K562 (cell line): ENCODE data around the gene SLC19A2. TPM values are rescaled to one million over a fixed set of nuclear protein-coding genes. Genes with fewer than 3 reads are reported as not detected.

Experiments
- CBFB ChIP-seq: sonication (generic); formaldehyde crosslinking; IDR thresholded peaks from 2 replicates; pipeline ENCODE4 v1.4.0; 2020; ENCODE audit warnings: mild to moderate bottlenecking, missing genetic modification reagents
- CBX3 ChIP-seq, 2 experiments: IDR thresholded peaks; 1 replicate in 1 of 2; 2 replicates in 1 of 2; pipeline ENCODE4 v1.6.1; 2012; ENCODE audit warnings: inconsistent platforms in 2 of 2, low read length in 2 of 2, borderline replicate concordance in 1 of 2, control low read depth in 1 of 2
- CEBPG ChIP-seq, 3 experiments: fragments of 200-800 bp in 1 of 3; sonication (Bioruptor generic) in 1 of 3; sonication (generic) in 1 of 3; formaldehyde crosslinking in 1 of 3; IDR thresholded peaks in 2 of 3; conservative IDR thresholded peaks in 1 of 3; 2 replicates each; pipeline versions ENCODE4 v1.6.1 to v1.8.0; 2016 to 2022; ENCODE audit warnings: missing compliant biosample characterization in 2 of 3, missing genetic modification characterization in 2 of 3, mild to moderate bottlenecking in 1 of 3, missing genetic modification reagents in 1 of 3
- CREB1 ChIP-seq, 2 experiments: sonication (generic) in 1 of 2; formaldehyde crosslinking in 1 of 2; IDR thresholded peaks; 2 replicates each; pipeline versions ENCODE4 v1.6.1 to v1.8.0; 2012 to 2022; ENCODE audit warnings: inconsistent platforms in 1 of 2, mild to moderate bottlenecking in 1 of 2, missing genetic modification reagents in 1 of 2, moderate library complexity in 1 of 2
- GMEB1 ChIP-seq: fragments of 250-450 bp; sonication (Bioruptor Pico); IDR thresholded peaks from 2 replicates; pipeline ENCODE4 v1.4.0; 2020; ENCODE audit warnings: mild to moderate bottlenecking
- GTF2A2 ChIP-seq: IDR thresholded peaks from 2 replicates; pipeline ENCODE4 v1.6.1; 2016; ENCODE audit warnings: mild to moderate bottlenecking, missing genetic modification characterization, missing compliant biosample characterization
- HDAC1 ChIP-seq, 2 experiments: fragments of 450-650 bp; IDR thresholded peaks; 2 replicates each; pipeline ENCODE4 v1.6.1; 2016 to 2017; ENCODE audit warnings: inconsistent platforms in 1 of 2, mild to moderate bottlenecking in 1 of 2, moderate library complexity in 1 of 2
- HNRNPLL ChIP-seq: fragments of 200-400 bp; formaldehyde crosslinking; IDR thresholded peaks from 2 replicates; pipeline ENCODE4 v1.6.1; 2017; ENCODE audit warnings: low read length, low read depth, mild to moderate bottlenecking; ENCODE audit not compliant: poor library complexity, severe bottlenecking
- HSF4 ChIP-seq: fragments of 250-450 bp; sonication (Bioruptor Pico); IDR thresholded peaks from 2 replicates; pipeline ENCODE4 v2.1.2; 2022; ENCODE audit warnings: mild to moderate bottlenecking, moderate library complexity, borderline replicate concordance
- MEIS2 ChIP-seq: fragments of 450-650 bp; IDR thresholded peaks from 2 replicates; pipeline ENCODE4 v1.6.1; 2014; ENCODE audit warnings: mild to moderate bottlenecking; ENCODE audit not compliant: partially characterized antibody
- MXD1 ChIP-seq: fragments of 250-450 bp; sonication (Bioruptor Pico); IDR thresholded peaks from 2 replicates; pipeline ENCODE4 v1.8.0; 2021; ENCODE audit warnings: borderline replicate concordance, mild to moderate bottlenecking, moderate library complexity; ENCODE audit not compliant: poor library complexity, severe bottlenecking
- NR1H2 ChIP-seq: sonication (generic); formaldehyde crosslinking; IDR thresholded peaks from 2 replicates; pipeline ENCODE4 v1.4.0; 2020; ENCODE audit warnings: mild to moderate bottlenecking, missing genetic modification reagents
- TAF7 ChIP-seq: fragments of 450-650 bp; IDR thresholded peaks from 2 replicates; pipeline ENCODE4 v1.6.1; 2016; ENCODE audit warnings: missing genetic modification characterization, missing compliant biosample characterization
- TGIF2 ChIP-seq: sonication (generic); formaldehyde crosslinking; IDR thresholded peaks from 2 replicates; pipeline ENCODE4 v1.8.1; 2022; ENCODE audit warnings: mild to moderate bottlenecking, missing genetic modification reagents, moderate library complexity
- ZNF134 ChIP-seq: fragments of 250-450 bp; sonication (Bioruptor Pico); conservative IDR thresholded peaks from 2 replicates; pipeline ENCODE4 v1.4.0; 2020
- ZNF143 ChIP-seq: sonication (generic); formaldehyde crosslinking; IDR thresholded peaks from 2 replicates; pipeline ENCODE4 v1.9.0; 2022; ENCODE audit warnings: mild to moderate bottlenecking, missing genetic modification reagents
- ZNF174 ChIP-seq: fragments of 250-450 bp; sonication (Bioruptor Pico); IDR thresholded peaks from 2 replicates; pipeline ENCODE4 v1.4.0; 2020; ENCODE audit warnings: mild to moderate bottlenecking
- ZNF766 ChIP-seq: fragments of 200-800 bp; sonication (Bioruptor generic); conservative IDR thresholded peaks from 2 replicates; pipeline ENCODE4 v1.6.1; 2016; ENCODE audit warnings: missing genetic modification characterization, missing compliant biosample characterization
- ZSCAN29 ChIP-seq: fragments of 450-650 bp; IDR thresholded peaks from 2 replicates; pipeline ENCODE4 v1.6.1; 2017
- polyA plus RNA-seq, 8 experiments: library from polyadenylated mRNA; depleted of rRNA in 4 of 8; stranded (reverse) in 5 of 8; unstranded in 3 of 8; fragments of >200 nt; fragmentation: Nextera tagmentation in 2 of 8; fragmentation: Illumina TruSeq in 1 of 8; extraction: Ambion mirVana in 2 of 8; extraction: Trizol in 1 of 8; gene quantifications; 2 replicates each; pipeline versions ENCODE4 v1.2.1 to v1.2.3, GENCODE V29; 2011 to 2014; ENCODE audit warnings: inconsistent platforms in 1 of 8, missing spikeins in 1 of 8
- total RNA-seq, 7 experiments: library from RNA; depleted of rRNA in 6 of 7; stranded (reverse); fragments of >200 nt in 6 of 7; fragmentation: Illumina TruSeq in 2 of 7; extraction: Trizol in 2 of 7; gene quantifications; 2 replicates each; pipeline versions ENCODE4 v1.2.1 to v1.2.3, GENCODE V29; 2011 to 2021; ENCODE audit warnings: low replicate concordance in 1 of 7
- TF ChIP-seq, protein P1 (sequence below): fragments of 200-400 bp; formaldehyde crosslinking; IDR thresholded peaks from 2 replicates; pipeline ENCODE4 v1.6.1; 2017; ENCODE audit warnings: mild to moderate bottlenecking, low read depth, low read length, moderate library complexity
- TF ChIP-seq, protein P2 (sequence below): fragments of 250-450 bp; sonication (Bioruptor Pico); IDR thresholded peaks from 2 replicates; pipeline ENCODE4 v1.8.0; 2021; ENCODE audit warnings: mild to moderate bottlenecking, moderate library complexity

SLC19A2 gene
- total and polyA plus RNA-seq, 9 of the 15 experiments (the other 6 are each of a cell fraction or from before 2014, with no cell fraction given), result 7.4 to 42.8 (median 19.2) TPM

DNA sequence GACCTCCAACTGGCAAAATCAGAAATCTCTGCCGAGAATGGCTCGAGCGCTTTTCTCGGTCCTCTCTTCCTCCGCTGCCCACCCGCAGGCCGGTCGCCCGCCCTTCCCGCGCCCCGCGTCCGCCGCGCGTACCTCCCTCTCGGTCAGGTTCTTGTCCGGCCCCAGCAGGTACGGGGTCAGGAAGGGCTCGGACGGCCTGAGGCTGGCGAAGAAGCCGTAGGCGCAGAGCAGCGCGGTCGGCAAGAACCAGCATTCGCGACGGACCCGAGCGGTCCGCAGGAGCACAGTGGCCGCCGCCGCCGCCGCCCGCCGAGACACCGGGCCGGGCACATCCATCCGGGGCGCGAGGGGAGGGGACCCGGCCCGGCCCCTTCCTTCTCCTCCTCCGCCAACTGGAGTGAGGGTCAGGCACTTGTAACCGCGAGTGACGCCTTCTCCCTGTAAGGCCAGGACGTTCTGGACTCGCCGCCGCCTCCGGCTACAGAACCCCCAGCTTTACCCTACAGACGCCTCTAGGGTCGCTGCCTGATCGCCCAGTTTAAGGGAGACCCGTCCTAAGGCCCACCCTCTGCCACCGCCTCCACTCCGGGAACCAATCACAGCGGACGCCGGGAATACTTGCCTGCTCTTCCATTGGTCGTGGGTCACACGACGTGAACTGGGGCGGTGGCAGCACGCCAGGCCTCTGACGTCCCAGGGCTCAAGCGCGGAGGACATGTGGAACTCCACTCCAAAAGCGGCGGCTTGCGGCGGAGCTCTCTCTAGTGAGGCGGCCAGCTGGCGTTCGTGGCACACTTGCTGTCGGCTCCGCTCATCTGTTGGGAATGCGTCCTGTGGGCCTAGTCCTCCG lies at the start of gene SLC19A2 (continued):
- TF ChIP-seq TGIF2 (CRISPR knock-in tag) (0 out of 2 replicates have a peak, but pooled peaks have one; percentile 71), HDAC1 (IDR thresholded peaks at IDR 0.05) (peak in 1 of 2 experiments; percentile 89; a peak in 2 of 4 replicates), NR1H2 (CRISPR knock-in tag) (no peak), MXD1 (no peak), HNRNPLL (peak; percentile 85), CEBPG (CRISPR knock-in tag; IDR thresholded peaks at IDR 0.05) (peak; percentile 55), CEBPG (tag; conservative IDR thresholded peaks at IDR 0.05 in 1 of 2, IDR thresholded peaks at IDR 0.05 in 1 of 2) (no peak), ZNF134 (no peak), ZNF143 (CRISPR knock-in tag) (0 out of 2 replicates have a peak, but pooled peaks have one; percentile 32), ZSCAN29 (0 out of 2 replicates have a peak, but pooled peaks have one; percentile 31), GTF2A2 (tag) (peak; percentile 65; the same call in 1 of the 2 replicates), ZNF174 (CRISPR knock-in tag) (no peak), HSF4 (CRISPR knock-in tag) (no peak), CBFB (CRISPR knock-in tag) (no peak), ZNF766 (CRISPR knock-in tag) (no peak; the same call in 1 of the 2 replicates), GMEB1 (peak; percentile 73), CREB1 (IDR thresholded peaks at IDR 0.05) (peak; percentile 85), CREB1 (CRISPR knock-in tag; IDR thresholded peaks at IDR 0.05) (peak; percentile 89), CBX3 (IDR thresholded peaks at IDR 0.05; ENCODE audit: borderline replicate concordance in 1 of 2, low read length in 2 of 2) (no peak), MEIS2 (peak; percentile 64), TAF7 (tag) (peak; percentile 62; the same call in 1 of the 2 replicates)
- TF ChIP-seq, protein P1, sequence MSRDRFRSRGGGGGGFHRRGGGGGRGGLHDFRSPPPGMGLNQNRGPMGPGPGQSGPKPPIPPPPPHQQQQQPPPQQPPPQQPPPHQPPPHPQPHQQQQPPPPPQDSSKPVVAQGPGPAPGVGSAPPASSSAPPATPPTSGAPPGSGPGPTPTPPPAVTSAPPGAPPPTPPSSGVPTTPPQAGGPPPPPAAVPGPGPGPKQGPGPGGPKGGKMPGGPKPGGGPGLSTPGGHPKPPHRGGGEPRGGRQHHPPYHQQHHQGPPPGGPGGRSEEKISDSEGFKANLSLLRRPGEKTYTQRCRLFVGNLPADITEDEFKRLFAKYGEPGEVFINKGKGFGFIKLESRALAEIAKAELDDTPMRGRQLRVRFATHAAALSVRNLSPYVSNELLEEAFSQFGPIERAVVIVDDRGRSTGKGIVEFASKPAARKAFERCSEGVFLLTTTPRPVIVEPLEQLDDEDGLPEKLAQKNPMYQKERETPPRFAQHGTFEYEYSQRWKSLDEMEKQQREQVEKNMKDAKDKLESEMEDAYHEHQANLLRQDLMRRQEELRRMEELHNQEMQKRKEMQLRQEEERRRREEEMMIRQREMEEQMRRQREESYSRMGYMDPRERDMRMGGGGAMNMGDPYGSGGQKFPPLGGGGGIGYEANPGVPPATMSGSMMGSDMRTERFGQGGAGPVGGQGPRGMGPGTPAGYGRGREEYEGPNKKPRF, result no peak
- TF ChIP-seq, protein P2, sequence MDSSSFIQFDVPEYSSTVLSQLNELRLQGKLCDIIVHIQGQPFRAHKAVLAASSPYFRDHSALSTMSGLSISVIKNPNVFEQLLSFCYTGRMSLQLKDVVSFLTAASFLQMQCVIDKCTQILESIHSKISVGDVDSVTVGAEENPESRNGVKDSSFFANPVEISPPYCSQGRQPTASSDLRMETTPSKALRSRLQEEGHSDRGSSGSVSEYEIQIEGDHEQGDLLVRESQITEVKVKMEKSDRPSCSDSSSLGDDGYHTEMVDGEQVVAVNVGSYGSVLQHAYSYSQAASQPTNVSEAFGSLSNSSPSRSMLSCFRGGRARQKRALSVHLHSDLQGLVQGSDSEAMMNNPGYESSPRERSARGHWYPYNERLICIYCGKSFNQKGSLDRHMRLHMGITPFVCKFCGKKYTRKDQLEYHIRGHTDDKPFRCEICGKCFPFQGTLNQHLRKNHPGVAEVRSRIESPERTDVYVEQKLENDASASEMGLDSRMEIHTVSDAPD (CRISPR knock-in tag), result no peak
